ENCODE results near the gene UBA3. TPM values are rescaled to one million over a fixed set of nuclear protein-coding genes. Genes with fewer than 3 reads are reported as not detected.

Gene UBA3
- total and polyA plus RNA-seq, 2 of the 13 experiments (the other 11 are each of a cell fraction or from before 2014, with no cell fraction given) = 40.7 to 49.0 TPM

GRCh38 chr3:69051756-69052471, 28.3 kb downstream of the UBA3 start, which contains the start of gene TMF1 (continued):
- TF ChIP-seq ZBTB46 (CRISPR knock-in tag; IDR thresholded peaks at IDR 0.05; ENCODE audit: borderline replicate concordance) = no peak
- peak; percentile 91 for TF ChIP-seq ATF1 (CRISPR knock-in tag; IDR thresholded peaks at IDR 0.05)
- peak; percentile 73; the same call in 1 of the 2 replicates for TF ChIP-seq ZNF773 (CRISPR knock-in tag; IDR thresholded peaks at IDR 0.05; ENCODE audit: borderline replicate concordance)
- no peak for TF ChIP-seq ZNF383 (CRISPR knock-in tag; IDR thresholded peaks at IDR 0.05; ENCODE audit: borderline replicate concordance)
- TF ChIP-seq ZSCAN21 (CRISPR knock-in tag; IDR thresholded peaks at IDR 0.05; ENCODE audit: borderline replicate concordance) = peak; percentile 63
- no peak for TF ChIP-seq NAIF1 (CRISPR knock-in tag; IDR thresholded peaks at IDR 0.05; ENCODE audit: borderline replicate concordance)
- TF ChIP-seq ZNF468 (CRISPR knock-in tag; IDR thresholded peaks at IDR 0.05) = 0 out of 2 replicates have a peak, but pooled peaks have one; percentile 33
- TF ChIP-seq ZNF510 (CRISPR knock-in tag; IDR thresholded peaks at IDR 0.05; ENCODE audit: low read depth) = no peak
- no peak for TF ChIP-seq TP53 (CRISPR knock-in tag; conservative IDR thresholded peaks at IDR 0.05)
- TF ChIP-seq ZNF292 (CRISPR knock-in tag; IDR thresholded peaks at IDR 0.05; ENCODE audit: borderline replicate concordance, low read depth) = peak; percentile 55; the same call in 1 of the 2 replicates
- no peak for TF ChIP-seq SNRNP70 (IDR thresholded peaks at IDR 0.05; ENCODE audit: low read depth, low read length)
- TF ChIP-seq ATF7 (IDR thresholded peaks at IDR 0.05) = peak; percentile 73
- TF ChIP-seq ATF7 (CRISPR knock-in tag; IDR thresholded peaks at IDR 0.05) = 0 out of 2 replicates have a peak, but pooled peaks have one; percentile 19
- no peak for TF ChIP-seq ZNF713 (CRISPR knock-in tag; IDR thresholded peaks at IDR 0.05)
- TF ChIP-seq ZNF350 (CRISPR knock-in tag; IDR thresholded peaks at IDR 0.05; ENCODE audit: borderline replicate concordance, low read depth) = peak; percentile 58; the same call in 1 of the 2 replicates
- TF ChIP-seq ZBTB42 (CRISPR knock-in tag; IDR thresholded peaks at IDR 0.05) = no peak
- 0 out of 2 replicates have a peak, but pooled peaks have one; percentile 5 for TF ChIP-seq ZNF800 (CRISPR knock-in tag; IDR thresholded peaks at IDR 0.05)
- TF ChIP-seq ZNF580 (CRISPR knock-in tag; IDR thresholded peaks at IDR 0.05; ENCODE audit: borderline replicate concordance, low read depth) = peak; percentile 47; the same call in 1 of the 2 replicates
- TF ChIP-seq ZSCAN25 (CRISPR knock-in tag; IDR thresholded peaks at IDR 0.05) = no peak
- TF ChIP-seq ZNF567 (CRISPR knock-in tag; IDR thresholded peaks at IDR 0.05; ENCODE audit: borderline replicate concordance) = no peak
- TF ChIP-seq DMAP1 (CRISPR knock-in tag; IDR thresholded peaks at IDR 0.05) = peak; percentile 93
- no peak for TF ChIP-seq PRDM10 (CRISPR knock-in tag; IDR thresholded peaks at IDR 0.05; ENCODE audit: low read depth)
